Measurements from ENCODE around the gene SGCA.
A peak's percentile ranks its signal among the peaks of the same experiment; 100 is the strongest.

SGCA gene

GRCh38 chr17:50165867-50166517 is at the start of gene SGCA:
Gene SGCA, plus strand, starts transcription at chr17:50166005. Its CDS starts 36 bp downstream, at chr17:50166041.
- Histone ChIP-seq H3K4me3 (ENCODE audit: severe bottlenecking) (no peak within 1 kb of the TSS), H3K27ac (ENCODE audit: poor library complexity, severe bottlenecking) (no peak within 1 kb of the TSS), H3K36me3 (ENCODE audit: low read depth) (no peaks in the 10 kb centered on the region), H3K9me3 (ENCODE audit: severe bottlenecking) (no peaks in the 10 kb centered on the region), H3K27me3 (ENCODE audit: insufficient read depth, poor library complexity, severe bottlenecking) (no peaks in the 10 kb centered on the region), H3K4me1 (ENCODE audit: insufficient read depth, poor library complexity, severe bottlenecking) (no peaks in the 10 kb centered on the region)
- no peak for ATAC-seq (ENCODE audit: low read depth)
- DNase-seq (ENCODE audit: low spot score), result no peak
- no peak for TF ChIP-seq CTCF (IDR thresholded peaks at IDR 0.05; ENCODE audit: poor library complexity, severe bottlenecking)

- no peak overlapping the region for H3K27ac ChIP-seq (ENCODE audit: poor library complexity, severe bottlenecking)
- H3K4me1 ChIP-seq (ENCODE audit: insufficient read depth, poor library complexity, severe bottlenecking), result no peaks in the 10 kb centered on the region
- no peaks in the 10 kb centered on the region for H3K9me3 ChIP-seq (ENCODE audit: severe bottlenecking)
- peak; percentile 70 for TF ChIP-seq CTCF (IDR thresholded peaks at IDR 0.05; ENCODE audit: poor library complexity, severe bottlenecking)
- no peaks in the 10 kb centered on the region for H3K36me3 ChIP-seq (ENCODE audit: low read depth)
- no peak for DNase-seq (ENCODE audit: low spot score)
- H3K27me3 ChIP-seq (ENCODE audit: insufficient read depth, poor library complexity, severe bottlenecking), result peaks cover 11% of the 10 kb centered on the region
- H3K4me3 ChIP-seq (ENCODE audit: severe bottlenecking), result no peak overlapping the region
- ATAC-seq (ENCODE audit: low read depth), result peak; percentile 85
These were observed 48.4 kb upstream of the SGCA start for GRCh38 chr17:50117202-50118051.

- peaks cover 11% of the 10 kb centered on the region for H3K27me3 ChIP-seq (ENCODE audit: insufficient read depth, poor library complexity, severe bottlenecking)
- no peak for ATAC-seq (ENCODE audit: low read depth)
- no peak overlapping the region for H3K27ac ChIP-seq (ENCODE audit: poor library complexity, severe bottlenecking)
These were observed 47.6 kb upstream of the SGCA start for GRCh38 chr17:50118076-50118827.

GRCh38 chr17:50118828-50119218 is 47.0 kb upstream of the SGCA start:
- DNase-seq (ENCODE audit: low spot score) (no peak), ATAC-seq (ENCODE audit: low read depth) (no peak)
- no peak for TF ChIP-seq CTCF (IDR thresholded peaks at IDR 0.05; ENCODE audit: poor library complexity, severe bottlenecking)
- peaks cover 11% of the 10 kb centered on the region for H3K27me3 ChIP-seq (ENCODE audit: insufficient read depth, poor library complexity, severe bottlenecking)
- no peaks in the 10 kb centered on the region for H3K4me1 ChIP-seq (ENCODE audit: insufficient read depth, poor library complexity, severe bottlenecking)
- no peaks in the 10 kb centered on the region for H3K9me3 ChIP-seq (ENCODE audit: severe bottlenecking)
- H3K27ac ChIP-seq (ENCODE audit: poor library complexity, severe bottlenecking), result no peak overlapping the region
- H3K4me3 ChIP-seq (ENCODE audit: severe bottlenecking), result no peak overlapping the region
- H3K36me3 ChIP-seq (ENCODE audit: low read depth), result no peaks in the 10 kb centered on the region

More at GRCh38 chr17:50118076-50118827, 47.6 kb upstream of the SGCA start:
- TF ChIP-seq CTCF (IDR thresholded peaks at IDR 0.05; ENCODE audit: poor library complexity, severe bottlenecking), result no peak
- H3K4me1 ChIP-seq (ENCODE audit: insufficient read depth, poor library complexity, severe bottlenecking), result no peaks in the 10 kb centered on the region
- H3K9me3 ChIP-seq (ENCODE audit: severe bottlenecking), result no peaks in the 10 kb centered on the region
- H3K36me3 ChIP-seq (ENCODE audit: low read depth), result no peaks in the 10 kb centered on the region
- no peak overlapping the region for H3K4me3 ChIP-seq (ENCODE audit: severe bottlenecking)
- DNase-seq (ENCODE audit: low spot score), result no peak

All from RWPE2 (cell line).